Measurements from ENCODE around the gene DUSP28. TPM values are rescaled to one million over a fixed set of nuclear protein-coding genes. Genes with fewer than 3 reads are reported as not detected.

The DUSP28 gene, protein sequence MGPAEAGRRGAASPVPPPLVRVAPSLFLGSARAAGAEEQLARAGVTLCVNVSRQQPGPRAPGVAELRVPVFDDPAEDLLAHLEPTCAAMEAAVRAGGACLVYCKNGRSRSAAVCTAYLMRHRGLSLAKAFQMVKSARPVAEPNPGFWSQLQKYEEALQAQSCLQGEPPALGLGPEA
- 10.4 and 11.4 TPM in 2 replicates for total RNA-seq (2013; cell fraction: nucleolus; rRNA removed)
- 8.2 and 8.6 TPM in 2 replicates for total RNA-seq (2014; rRNA removed)
- total RNA-seq (2014; rRNA removed; fragmentation: Illumina TruSeq; extraction: Trizol): 3.4 and 3.6 TPM in 2 replicates
- 4.8 and 5.2 TPM in 2 replicates for total RNA-seq (2021)
- 3.1 TPM for polyA plus RNA-seq (2011; ENCODE audit: low read depth)
- polyA plus RNA-seq (2011; rRNA removed): 9.5 and 11.0 TPM in 2 replicates
- polyA plus RNA-seq (2011; cell fraction: cytosol; rRNA removed): 6.3 and 6.4 TPM in 2 replicates
- polyA plus RNA-seq (2011; cell fraction: nucleus; rRNA removed): 3.7 and 5.9 TPM in 2 replicates
- 7.7 and 8.3 TPM in 2 replicates for polyA plus RNA-seq (2012)
- 4.4 and 4.6 TPM in 2 replicates for polyA plus RNA-seq (2014; fragmentation: Illumina TruSeq; extraction: Trizol)
- polyA plus RNA-seq (2014; fragmentation: Nextera tagmentation; extraction: Ambion mirVana): 1 to 10 TPM; 2.5 to 3.0 TPM
- 6.2 and 7.6 TPM in 2 replicates for polyA plus RNA-seq (2014; rRNA removed)
- polyA plus RNA-seq (2016; fragmentation: Nextera tagmentation; extraction: Ambion mirVana): 10 to 100 TPM; 11.6 to 12.5 TPM
- 7.6 and 10.9 TPM in 2 replicates for polyA minus RNA-seq (2011; rRNA and poly(A)+ RNA removed)
- polyA minus RNA-seq (2011; cell fraction: cytosol; rRNA and poly(A)+ RNA removed): 1.7 and 3.6 TPM in 2 replicates
- polyA minus RNA-seq (2011; cell fraction: nucleus; rRNA and poly(A)+ RNA removed): 6.4 and 11.9 TPM in 2 replicates
- percentile 82 among the genes with signal in this experiment for Bru-seq, nascent RNA
- percentile 53 among the genes with signal in this experiment for BruChase-seq, experiment 1, labeled RNA remaining after a 6-hour chase
- percentile 56 among the genes with signal in this experiment for BruChase-seq, experiment 2, labeled RNA remaining after a 2-hour chase
- long read RNA-seq, experiment 1, partial matches to known transcripts: 0 of 1 reads
- long read RNA-seq, experiment 1, other reads (novel, unspliced or antisense): 1 of 1 reads
- long read RNA-seq, experiment 2, partial matches to known transcripts: 0 of 1 reads
- long read RNA-seq, experiment 2, other reads (novel, unspliced or antisense): 0 of 1 reads

DNA sequence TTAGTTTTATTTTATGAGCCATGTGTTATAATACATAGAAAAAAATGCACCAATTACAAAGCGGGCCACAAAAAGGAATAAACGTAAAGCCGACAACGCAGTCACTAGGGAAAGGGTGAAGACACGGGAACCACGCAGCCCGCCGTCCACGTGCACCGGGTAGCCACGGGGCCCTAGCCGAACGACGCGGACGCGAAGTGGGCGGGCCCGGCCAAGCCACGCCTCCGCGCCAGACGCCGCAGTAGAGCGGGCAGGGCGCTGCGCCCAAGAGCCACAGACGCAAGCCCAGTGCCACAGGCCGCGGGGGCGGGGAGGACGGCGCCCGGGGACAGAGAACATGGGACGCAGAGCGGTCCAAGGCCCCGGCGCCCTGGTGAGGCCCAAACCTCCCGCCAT lies at the start of gene DUSP28:
DUSP28 (plus strand) TSS at position 274 of the 396 bp plus-strand sequence. CDS start 328 bp downstream, outside the sequence.
- DNase-seq (ENCODE audit: low read depth, low spot score) (peak; percentile 55), FAIRE-seq (peak; percentile 66), ATAC-seq (peak; percentile 84)
- H3K4me2 ChIP-seq (ENCODE audit: control insufficient read depth, insufficient read depth): peak within 1 kb of the TSS; percentile 99
- SMC1A ChIA-PET (ENCODE audit: uncharacterized antibody, unreplicated experiment): interaction anchor here (1.2 to 12.1 kb wide), 2 partner anchors 10 to 26 kb away, joined by 3 to 124 read pairs; partner anchors contain the start of gene CAPN10
- peak within 1 kb of the TSS; percentile 91 for H3K4me3 ChIP-seq
- POLR2A ChIA-PET: interaction anchor here (1.0 to 7.8 kb wide), 7 partner anchors 9 to 61 kb away, joined by 3 to 233 read pairs (median 7); partner anchors contain the start of gene CAPN10
- H2AFZ ChIP-seq (ENCODE audit: control insufficient read depth, low read depth, low read length): peak within 1 kb of the TSS; percentile 76
- RAD21 ChIA-PET (ENCODE audit: unreplicated experiment): interaction anchor here (11.7 kb wide), 1 partner anchor 24 kb away, joined by 206 read pairs; the partner anchor contains the start of gene CAPN10
- BruUV-seq (replicated peaks): no TSS peak
- H3K79me2 ChIP-seq (ENCODE audit: control insufficient read depth, insufficient read depth, low read length): peaks cover 52% of the 10 kb centered on the region
- WGBS (ENCODE audit: insufficient coverage, insufficient replicate concordance, low lambda C conversion rate, missing lambda C conversion rate): under 1% methylated on average over 32 of the region's 39 CpGs
- H3K9me3 ChIP-seq (replicated peaks; ENCODE audit: control insufficient read depth, insufficient read depth, low read length): no peaks in the 10 kb centered on the region
- H3K36me3 ChIP-seq (ENCODE audit: control insufficient read depth in 2 of 2, insufficient read depth in 2 of 2, low read length in 1 of 2): peaks cover 0 to 9% of the 10 kb centered on the region in 2 experiments; a peak in 2 of 4 replicates
- in situ Hi-C loops (cut with MboI): no loop called here
- H3K27ac ChIP-seq (ENCODE audit: control insufficient read depth, insufficient read depth): peak within 1 kb of the TSS; percentile 96
- H3K4me1 ChIP-seq (ENCODE audit: control insufficient read depth, insufficient read depth, low read length): peaks cover 40% of the 10 kb centered on the region
- peak within 1 kb of the TSS; percentile 96 for H3K9ac ChIP-seq (ENCODE audit: control insufficient read depth, insufficient read depth, low read length)
- CTCF ChIA-PET: interaction anchor here (0.6 to 7.9 kb wide), 5 partner anchors 9 to 61 kb away, joined by 3 to 196 read pairs (median 5); partner anchors contain the start of gene CAPN10
- no peaks in the 10 kb centered on the region for H3K27me3 ChIP-seq (replicated peaks in 1 of 2; ENCODE audit: control insufficient read depth in 2 of 2, insufficient read depth in 2 of 2, low read length in 1 of 2)
- intact Hi-C loops (cut with micrococcal nuclease; ENCODE audit: unreplicated experiment): loop anchor here (2.0 kb wide), 1 partner anchor 61 kb away; no protein-coding TSS in a partner anchor
- H4K20me1 ChIP-seq (ENCODE audit: control insufficient read depth, insufficient read depth): no peaks in the 10 kb centered on the region
- TF ChIP-seq HDAC2 (IDR thresholded peaks at IDR 0.05): no peak
- TF ChIP-seq, protein P1, sequence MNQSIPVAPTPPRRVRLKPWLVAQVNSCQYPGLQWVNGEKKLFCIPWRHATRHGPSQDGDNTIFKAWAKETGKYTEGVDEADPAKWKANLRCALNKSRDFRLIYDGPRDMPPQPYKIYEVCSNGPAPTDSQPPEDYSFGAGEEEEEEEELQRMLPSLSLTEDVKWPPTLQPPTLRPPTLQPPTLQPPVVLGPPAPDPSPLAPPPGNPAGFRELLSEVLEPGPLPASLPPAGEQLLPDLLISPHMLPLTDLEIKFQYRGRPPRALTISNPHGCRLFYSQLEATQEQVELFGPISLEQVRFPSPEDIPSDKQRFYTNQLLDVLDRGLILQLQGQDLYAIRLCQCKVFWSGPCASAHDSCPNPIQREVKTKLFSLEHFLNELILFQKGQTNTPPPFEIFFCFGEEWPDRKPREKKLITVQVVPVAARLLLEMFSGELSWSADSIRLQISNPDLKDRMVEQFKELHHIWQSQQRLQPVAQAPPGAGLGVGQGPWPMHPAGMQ (IDR thresholded peaks at IDR 0.05; ENCODE audit: borderline replicate concordance): no peak
- TF ChIP-seq, protein P2, sequence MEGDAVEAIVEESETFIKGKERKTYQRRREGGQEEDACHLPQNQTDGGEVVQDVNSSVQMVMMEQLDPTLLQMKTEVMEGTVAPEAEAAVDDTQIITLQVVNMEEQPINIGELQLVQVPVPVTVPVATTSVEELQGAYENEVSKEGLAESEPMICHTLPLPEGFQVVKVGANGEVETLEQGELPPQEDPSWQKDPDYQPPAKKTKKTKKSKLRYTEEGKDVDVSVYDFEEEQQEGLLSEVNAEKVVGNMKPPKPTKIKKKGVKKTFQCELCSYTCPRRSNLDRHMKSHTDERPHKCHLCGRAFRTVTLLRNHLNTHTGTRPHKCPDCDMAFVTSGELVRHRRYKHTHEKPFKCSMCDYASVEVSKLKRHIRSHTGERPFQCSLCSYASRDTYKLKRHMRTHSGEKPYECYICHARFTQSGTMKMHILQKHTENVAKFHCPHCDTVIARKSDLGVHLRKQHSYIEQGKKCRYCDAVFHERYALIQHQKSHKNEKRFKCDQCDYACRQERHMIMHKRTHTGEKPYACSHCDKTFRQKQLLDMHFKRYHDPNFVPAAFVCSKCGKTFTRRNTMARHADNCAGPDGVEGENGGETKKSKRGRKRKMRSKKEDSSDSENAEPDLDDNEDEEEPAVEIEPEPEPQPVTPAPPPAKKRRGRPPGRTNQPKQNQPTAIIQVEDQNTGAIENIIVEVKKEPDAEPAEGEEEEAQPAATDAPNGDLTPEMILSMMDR (IDR thresholded peaks at IDR 0.05 in 2 of 3, conservative IDR thresholded peaks at IDR 0.05 in 1 of 3; ENCODE audit: control insufficient read depth in 2 of 3, extremely low read depth in 1 of 3, insufficient read depth in 1 of 3, low read depth in 3 of 3, low read length in 3 of 3): no peak
- TF ChIP-seq, protein P3, sequence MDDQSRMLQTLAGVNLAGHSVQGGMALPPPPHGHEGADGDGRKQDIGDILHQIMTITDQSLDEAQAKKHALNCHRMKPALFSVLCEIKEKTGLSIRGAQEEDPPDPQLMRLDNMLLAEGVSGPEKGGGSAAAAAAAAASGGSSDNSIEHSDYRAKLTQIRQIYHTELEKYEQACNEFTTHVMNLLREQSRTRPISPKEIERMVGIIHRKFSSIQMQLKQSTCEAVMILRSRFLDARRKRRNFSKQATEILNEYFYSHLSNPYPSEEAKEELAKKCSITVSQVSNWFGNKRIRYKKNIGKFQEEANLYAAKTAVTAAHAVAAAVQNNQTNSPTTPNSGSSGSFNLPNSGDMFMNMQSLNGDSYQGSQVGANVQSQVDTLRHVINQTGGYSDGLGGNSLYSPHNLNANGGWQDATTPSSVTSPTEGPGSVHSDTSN (IDR thresholded peaks at IDR 0.05; ENCODE audit: insufficient replicate concordance, low read depth, low read length): no peak
- TF ChIP-seq, protein P4, sequence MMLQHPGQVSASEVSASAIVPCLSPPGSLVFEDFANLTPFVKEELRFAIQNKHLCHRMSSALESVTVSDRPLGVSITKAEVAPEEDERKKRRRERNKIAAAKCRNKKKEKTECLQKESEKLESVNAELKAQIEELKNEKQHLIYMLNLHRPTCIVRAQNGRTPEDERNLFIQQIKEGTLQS (IDR thresholded peaks at IDR 0.05; ENCODE audit: borderline replicate concordance, extremely low read depth, low read depth, low read length): no peak
- TF ChIP-seq, protein P5, sequence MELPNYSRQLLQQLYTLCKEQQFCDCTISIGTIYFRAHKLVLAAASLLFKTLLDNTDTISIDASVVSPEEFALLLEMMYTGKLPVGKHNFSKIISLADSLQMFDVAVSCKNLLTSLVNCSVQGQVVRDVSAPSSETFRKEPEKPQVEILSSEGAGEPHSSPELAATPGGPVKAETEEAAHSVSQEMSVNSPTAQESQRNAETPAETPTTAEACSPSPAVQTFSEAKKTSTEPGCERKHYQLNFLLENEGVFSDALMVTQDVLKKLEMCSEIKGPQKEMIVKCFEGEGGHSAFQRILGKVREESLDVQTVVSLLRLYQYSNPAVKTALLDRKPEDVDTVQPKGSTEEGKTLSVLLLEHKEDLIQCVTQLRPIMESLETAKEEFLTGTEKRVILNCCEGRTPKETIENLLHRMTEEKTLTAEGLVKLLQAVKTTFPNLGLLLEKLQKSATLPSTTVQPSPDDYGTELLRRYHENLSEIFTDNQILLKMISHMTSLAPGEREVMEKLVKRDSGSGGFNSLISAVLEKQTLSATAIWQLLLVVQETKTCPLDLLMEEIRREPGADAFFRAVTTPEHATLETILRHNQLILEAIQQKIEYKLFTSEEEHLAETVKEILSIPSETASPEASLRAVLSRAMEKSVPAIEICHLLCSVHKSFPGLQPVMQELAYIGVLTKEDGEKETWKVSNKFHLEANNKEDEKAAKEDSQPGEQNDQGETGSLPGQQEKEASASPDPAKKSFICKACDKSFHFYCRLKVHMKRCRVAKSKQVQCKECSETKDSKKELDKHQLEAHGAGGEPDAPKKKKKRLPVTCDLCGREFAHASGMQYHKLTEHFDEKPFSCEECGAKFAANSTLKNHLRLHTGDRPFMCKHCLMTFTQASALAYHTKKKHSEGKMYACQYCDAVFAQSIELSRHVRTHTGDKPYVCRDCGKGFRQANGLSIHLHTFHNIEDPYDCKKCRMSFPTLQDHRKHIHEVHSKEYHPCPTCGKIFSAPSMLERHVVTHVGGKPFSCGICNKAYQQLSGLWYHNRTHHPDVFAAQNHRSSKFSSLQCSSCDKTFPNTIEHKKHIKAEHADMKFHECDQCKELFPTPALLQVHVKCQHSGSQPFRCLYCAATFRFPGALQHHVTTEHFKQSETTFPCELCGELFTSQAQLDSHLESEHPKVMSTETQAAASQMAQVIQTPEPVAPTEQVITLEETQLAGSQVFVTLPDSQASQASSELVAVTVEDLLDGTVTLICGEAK (IDR thresholded peaks at IDR 0.05; ENCODE audit: borderline replicate concordance): no peak
- TF ChIP-seq MYB (IDR thresholded peaks at IDR 0.05; ENCODE audit: borderline replicate concordance, low read depth, low read length): no peak
- no peak for TF ChIP-seq ZSCAN29 (IDR thresholded peaks at IDR 0.05)
